Uterus (tissue), 2 donors: ENCODE measurements around the gene APOL1.

Experiments
- CTCF ChIP-seq, 4 experiments: fragments of 200-600 bp in 2 of 4; fragments of 450-650 bp in 2 of 4; sonication (generic) in 2 of 4; IDR thresholded peaks; one replicate each; pipeline ENCODE4 v1.5.1; 2016 to 2019; ENCODE audit warnings: antibody characterized with exemption in 4 of 4, mild to moderate bottlenecking in 2 of 4, moderate library complexity in 1 of 4
- POLR2A ChIP-seq, 2 donors: fragments of 450-650 bp; IDR thresholded peaks; one replicate each; pipeline ENCODE4 v1.6.1; 2016; ENCODE audit warnings: antibody characterized with exemption in 2 of 2, mild to moderate bottlenecking in 1 of 2, moderate library complexity in 1 of 2

DNA sequence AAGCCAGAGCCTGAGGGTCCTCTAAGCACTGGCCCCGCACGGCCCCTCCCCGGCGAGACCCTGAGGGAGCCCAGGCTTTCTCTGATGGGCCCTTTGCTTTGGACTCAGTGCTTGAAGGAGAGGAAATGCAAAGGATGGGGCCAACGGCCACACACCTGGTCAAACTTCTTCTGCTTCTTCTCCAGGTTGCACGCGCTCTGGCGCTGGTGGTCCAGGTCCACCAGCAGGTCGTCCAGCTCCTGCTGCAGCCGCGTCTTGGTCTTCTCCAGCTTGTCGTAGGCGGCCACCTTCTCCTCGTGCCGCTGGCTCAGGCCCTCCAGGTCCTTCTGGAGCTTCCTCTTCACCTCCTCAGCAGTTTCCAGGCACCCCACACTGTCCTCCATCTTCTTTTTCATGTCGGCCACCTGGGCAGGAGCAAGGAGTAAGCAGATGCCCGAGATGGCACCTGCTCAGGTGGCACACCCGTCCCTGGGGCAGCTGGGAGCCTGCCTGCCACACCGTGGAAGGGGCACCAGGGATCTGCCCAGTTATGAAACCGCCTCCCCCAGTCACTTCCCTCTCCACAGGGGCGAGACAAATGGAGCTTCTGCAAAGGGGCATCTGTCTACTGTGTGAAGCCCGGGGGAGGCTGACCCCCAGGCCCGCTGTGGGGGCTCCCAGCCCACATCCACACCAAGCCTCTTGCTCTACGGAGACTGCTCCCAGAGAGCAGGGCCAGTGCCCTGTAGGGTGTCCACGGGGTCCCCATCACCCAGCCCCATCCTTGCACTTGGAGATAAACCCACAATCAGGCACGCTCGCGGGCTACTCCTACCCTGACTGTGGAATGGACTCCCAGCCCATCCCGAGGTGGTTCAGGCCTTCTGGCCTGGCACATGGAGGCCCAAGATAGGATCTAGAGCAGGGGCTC, 39.2 kb downstream of the APOL1 start:
- no peak for TF ChIP-seq CTCF (IDR thresholded peaks at IDR 0.05)
- no peak for TF ChIP-seq POLR2A (IDR thresholded peaks at IDR 0.05)
